B cell (primary cell): ENCODE measurements around the gene FAM120B.

Source experiments
- CTCF ChIP-seq: fragments of 200-600 bp; IDR thresholded peaks from one replicate; pipeline ENCODE4 v1.8.0; 2022; ENCODE audit warnings: antibody characterized with exemption, mild to moderate bottlenecking
- EZH2 ChIP-seq: IDR thresholded peaks from 2 replicates; pipeline ENCODE4 v1.6.1; 2012; ENCODE audit warnings: borderline replicate concordance, low read depth, mild to moderate bottlenecking, moderate library complexity, low read length; ENCODE audit not compliant: insufficient read depth, poor library complexity, severe bottlenecking

GRCh38 chr6:170363255-170363654 is 56.7 kb downstream of the FAM120B start:
- no peak for TF ChIP-seq CTCF
- TF ChIP-seq EZH2 = no peak
